GM12892 (cell line): Measurements from ENCODE around the gene PAQR6.
"Not testable (repeated sequence)": the region's sequence is repeated elsewhere in the genome, so short reads cannot be mapped to it uniquely, and the experiment has no call there.

Source experiments
- DNase-seq: peaks from one replicate; pipeline ENCODE4 v3.0.0; 2011; ENCODE audit not compliant: insufficient read length
- FAIRE-seq: peaks from 2 replicates; lab custom pipeline; 2011; peaks lifted over from hg19 to GRCh38; lab: Jason Lieb, UNC
- POLR2A ChIP-seq: IDR thresholded peaks from 2 replicates; pipeline ENCODE4 v1.6.1; 2011; ENCODE audit warnings: low read depth, low read length, control low read depth
- POLR2AphosphoS5 ChIP-seq: IDR thresholded peaks from 2 replicates; pipeline ENCODE4 v1.6.1; 2011; ENCODE audit warnings: low read depth, low read length, control low read depth
- TAF1 ChIP-seq: IDR thresholded peaks from 2 replicates; pipeline ENCODE4 v1.6.1; 2011; ENCODE audit warnings: low read depth, mild to moderate bottlenecking, control low read depth, low read length, borderline replicate concordance

PAQR6 gene

DNA sequence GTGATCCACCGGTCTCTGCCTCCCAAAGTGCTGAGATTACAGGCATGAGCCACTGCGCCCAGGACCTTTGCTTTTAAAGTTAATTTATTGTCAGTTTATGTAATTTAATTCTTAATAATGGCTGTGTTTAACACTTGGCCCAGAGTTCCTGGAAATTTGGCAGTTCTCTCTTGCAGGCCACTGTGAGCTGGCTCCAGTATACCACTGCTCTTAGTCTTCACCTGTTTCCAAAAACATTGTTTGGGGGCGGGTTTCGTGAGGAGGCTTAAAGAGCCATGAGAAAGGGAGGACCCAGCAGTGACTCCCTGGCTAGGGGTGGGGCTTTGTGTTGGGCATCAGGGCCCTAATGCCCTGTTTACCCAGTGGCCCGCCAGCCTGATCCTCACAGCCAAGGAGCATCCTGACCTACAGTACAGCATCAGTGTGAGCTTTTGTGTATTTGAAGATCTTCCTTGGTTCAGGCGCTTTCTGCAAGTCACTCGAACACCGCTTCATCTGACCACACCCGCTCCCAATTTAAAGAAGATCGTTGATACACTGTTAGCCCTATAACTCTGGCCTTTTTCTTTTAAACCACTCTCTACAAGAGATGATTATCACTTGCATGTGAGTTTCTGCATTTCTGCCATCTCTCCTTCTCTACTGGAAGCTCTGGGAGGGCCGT lies 17.9 kb downstream of the PAQR6 start:
- TF ChIP-seq POLR2A: no peak
- TF ChIP-seq TAF1: no peak
- TF ChIP-seq POLR2AphosphoS5: no peak
- FAIRE-seq (no peak), DNase-seq (no peak)

GRCh38 chr1:156228501-156228900 lies 19.4 kb downstream of the PAQR6 start:
- TF ChIP-seq POLR2A (no peak), POLR2AphosphoS5 (no peak), TAF1 (no peak)
- DNase-seq: no peak
- FAIRE-seq: no peak

DNA sequence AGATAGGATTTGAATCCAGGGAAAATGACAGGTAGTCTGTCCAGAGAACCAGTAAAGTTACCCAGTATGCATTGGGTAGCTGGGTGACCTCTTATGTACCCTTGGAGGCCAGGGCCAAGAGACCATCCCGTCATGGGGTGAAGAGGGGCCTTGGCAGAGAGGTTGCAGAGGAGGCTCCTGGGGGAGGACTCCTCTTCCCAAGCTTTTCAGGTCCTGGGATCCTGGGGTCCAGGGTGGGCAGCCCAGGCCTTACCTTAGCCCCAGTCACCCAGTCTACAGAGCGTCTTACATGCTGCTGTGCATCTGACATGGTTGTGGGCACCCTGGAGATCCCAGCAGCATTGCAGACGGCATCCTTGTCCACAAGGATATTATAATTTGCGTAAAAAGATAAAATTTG lies 21.1 kb downstream of the PAQR6 start:
- DNase-seq (no peak), FAIRE-seq (no peak)
- TF ChIP-seq TAF1: no peak
- no peak for TF ChIP-seq POLR2A
- no peak for TF ChIP-seq POLR2AphosphoS5

GRCh38 chr1:156226116-156226538 lies 21.7 kb downstream of the PAQR6 start:
- DNase-seq (peak; percentile 67), FAIRE-seq (peak; percentile 72)
- TF ChIP-seq POLR2AphosphoS5 (no peak), TAF1 (no peak), POLR2A (no peak)

DNA sequence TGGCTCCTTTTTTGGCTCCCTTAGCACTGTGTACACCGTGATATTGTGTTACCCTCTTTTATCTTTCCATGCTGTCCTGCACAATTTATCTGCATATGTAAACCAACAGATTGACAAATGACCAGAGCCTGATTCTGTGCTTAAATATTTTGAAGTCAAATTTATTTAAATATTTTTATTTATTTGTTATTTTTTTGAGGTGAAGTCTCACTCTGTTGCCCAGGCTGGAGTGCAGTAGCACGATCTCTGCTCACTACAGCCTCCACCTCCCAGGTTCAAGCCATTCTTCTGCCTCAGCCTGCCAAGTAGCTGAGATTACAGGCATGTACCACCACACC lies 22.2 kb downstream of the PAQR6 start:
- TF ChIP-seq POLR2AphosphoS5 (no peak), TAF1 (no peak), POLR2A (no peak)
- FAIRE-seq (no peak), DNase-seq (no peak)

GRCh38 chr1:156221986-156222692 lies 25.7 kb downstream of the PAQR6 start:
- FAIRE-seq (no peak), DNase-seq (no peak)
- TF ChIP-seq POLR2A: no peak
- TF ChIP-seq POLR2AphosphoS5: no peak
- no peak for TF ChIP-seq TAF1

DNA sequence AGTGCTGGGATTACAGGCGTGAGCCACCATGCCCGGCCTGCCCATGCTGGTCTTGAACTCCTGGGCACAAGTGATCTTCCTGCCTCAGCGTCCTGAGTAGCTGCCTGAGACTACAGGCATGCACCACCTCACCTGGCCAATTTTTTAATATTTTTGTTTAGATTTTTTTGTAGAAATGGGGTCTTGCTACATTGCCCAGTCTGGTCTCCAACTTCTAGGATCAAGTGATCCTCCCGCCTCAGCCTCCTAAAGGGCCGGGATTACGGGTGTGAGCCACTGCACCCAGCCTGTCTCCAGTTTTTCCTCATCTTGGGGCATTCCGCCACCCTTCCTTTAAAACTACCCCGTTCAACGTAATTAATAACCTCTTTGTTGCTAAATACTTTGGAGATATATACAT lies 27.6 kb downstream of the PAQR6 start:
- TF ChIP-seq TAF1 (no peak), POLR2A (no peak), POLR2AphosphoS5 (no peak)
- DNase-seq (no peak), FAIRE-seq (no peak)

DNA sequence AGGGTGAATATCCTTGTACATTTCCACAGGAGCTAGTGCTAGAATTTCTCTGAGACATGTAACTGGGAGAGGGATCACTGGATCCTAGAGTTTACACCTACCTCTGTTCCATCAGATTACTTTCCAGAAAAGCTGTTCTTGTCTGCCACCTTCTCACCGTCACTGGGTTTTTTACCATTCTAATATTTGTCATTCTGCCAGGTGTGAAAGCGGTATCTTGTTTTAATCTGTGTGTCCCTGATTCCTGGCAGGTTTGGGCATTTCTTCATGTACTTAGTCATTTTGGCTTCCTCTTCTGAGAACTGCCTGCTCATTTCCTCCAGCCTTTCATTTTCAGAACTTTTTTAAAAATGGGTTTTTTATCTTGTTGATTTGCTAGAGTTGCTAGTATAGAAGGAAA lies 30.0 kb downstream of the PAQR6 start:
- no peak for FAIRE-seq
- DNase-seq: no peak
- TF ChIP-seq TAF1: no peak
- TF ChIP-seq POLR2AphosphoS5: no peak
- no peak for TF ChIP-seq POLR2A

- peak; percentile 100 for FAIRE-seq
Measured at GRCh38 chr1:156216361-156217086, 31.3 kb downstream of the PAQR6 start.

GRCh38 chr1:156214024-156214748 lies 33.7 kb downstream of the PAQR6 start:
- no peak for DNase-seq

More at GRCh38 chr1:156216361-156217086, 31.3 kb downstream of the PAQR6 start:
- not testable (repeated sequence) for DNase-seq

DNA sequence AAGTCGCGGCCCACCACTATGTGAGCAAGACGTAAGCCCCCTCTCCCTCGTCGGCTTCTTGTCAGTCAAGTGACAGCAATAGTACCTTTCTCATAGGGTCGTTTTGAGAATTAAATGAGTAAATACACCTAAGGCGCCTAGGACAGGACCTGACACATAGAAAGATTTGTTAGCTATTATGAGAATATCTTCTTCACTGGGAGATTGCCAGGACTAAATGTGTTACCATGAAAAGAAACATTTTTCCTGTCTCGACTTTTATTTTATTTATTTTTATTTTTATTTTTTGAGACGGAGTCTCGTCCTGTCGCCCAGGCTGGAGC lies 34.3 kb downstream of the PAQR6 start:
- DNase-seq (no peak), FAIRE-seq (no peak)
- TF ChIP-seq POLR2AphosphoS5 (no peak), POLR2A (no peak), TAF1 (no peak)

More at GRCh38 chr1:156214024-156214748, 33.7 kb downstream of the PAQR6 start:
- TF ChIP-seq TAF1 (no peak), POLR2A (no peak), POLR2AphosphoS5 (no peak)
- no peak for FAIRE-seq
